DMS153 treated with DMSO at 0.1 percent for 48 hours (cell line): ENCODE data around the gene ADIRF.
"Not testable (repeated sequence)": the region's sequence is repeated elsewhere in the genome, so short reads cannot be mapped to it uniquely, and the experiment has no call there.

Experiments
- DNase-seq: peaks from one replicate; lab custom pipeline; 2025; ENCODE audit not compliant: unreplicated experiment; lab: John Stamatoyannopoulos, UW

ADIRF gene

GRCh38 chr10:87020056-87020455, 51.8 kb downstream of the ADIRF start, which contains the start of gene FAM25A:
Gene FAM25A, plus strand, starts transcription at chr10:87020294. Its CDS starts 31 bp downstream, at chr10:87020325.
- DNase-seq: not testable (repeated sequence)
